HG03378 (cell line): Measurements from ENCODE around the gene SMAGP.

ENCODE experiments used
- ATAC-seq: cut with Tn5 transposase; IDR thresholded peaks from one replicate; pipeline ENCODE4 v1.9.1; 2021; ENCODE audit warnings: mild to moderate bottlenecking, moderate library complexity; ENCODE audit not compliant: unreplicated experiment

Gene SMAGP

GRCh38 chr12:51198568-51199365 lies 71.4 kb downstream of the SMAGP start:
- ATAC-seq = no peak

- no peak for ATAC-seq
Observed at GRCh38 chr12:51197736-51198567, 72.3 kb downstream of the SMAGP start.

GRCh38 chr12:51196547-51196946 lies 73.7 kb downstream of the SMAGP start:
- ATAC-seq = no peak

GRCh38 chr12:51195841-51196240 lies 74.4 kb downstream of the SMAGP start:
- ATAC-seq = no peak
